AG09319 (cell line): ENCODE data around the gene SSBP3.

Experiments used
- DNase-seq: peaks from one replicate; pipeline ENCODE4 v3.0.0-alpha.2; 2010; ENCODE audit warnings: low read depth; ENCODE audit errors: extremely low read depth
- TF ChIP-seq, protein P1 (sequence below): IDR thresholded peaks from 2 replicates; pipeline ENCODE4 v1.5.1; 2011; ENCODE audit warnings: low read depth, mild to moderate bottlenecking, inconsistent platforms, low read length, moderate library complexity

Gene SSBP3

DNA sequence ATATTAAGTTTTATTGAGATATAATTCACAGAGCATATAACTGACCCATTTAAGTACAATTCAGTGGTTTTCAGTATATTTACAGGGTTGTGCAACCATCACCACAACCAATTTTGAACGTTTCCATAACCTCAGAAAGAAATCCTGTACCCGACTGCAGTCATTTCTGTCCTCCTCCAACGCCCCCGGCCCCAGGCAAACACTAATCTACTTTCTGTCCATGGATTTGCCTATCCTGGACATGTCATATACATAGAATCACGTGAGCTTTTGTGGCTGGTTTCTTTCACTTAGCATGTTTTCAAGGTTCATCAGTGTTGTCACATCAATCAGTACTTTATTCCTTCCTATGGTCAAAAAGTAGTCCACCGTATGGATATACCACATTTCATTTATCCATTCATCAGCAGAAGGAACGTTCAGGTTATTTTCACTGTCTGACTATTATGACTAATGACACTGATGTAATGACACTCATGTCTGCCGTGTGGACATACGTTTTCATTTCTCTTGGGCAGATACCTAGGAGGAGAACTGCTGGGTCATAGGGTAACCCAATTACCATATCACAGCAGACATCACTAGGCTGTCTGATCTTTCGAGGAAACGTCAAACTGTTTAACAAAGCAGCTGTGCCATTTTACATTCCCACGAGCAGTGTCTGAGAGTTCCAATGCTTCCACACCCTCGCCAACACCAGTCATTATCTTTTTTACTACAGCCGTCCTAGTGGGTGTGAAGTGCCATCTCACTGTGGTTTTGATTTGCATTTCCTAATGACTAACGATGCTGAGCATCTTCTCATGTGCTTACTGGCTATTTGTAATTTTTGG is 175.5 kb downstream of the SSBP3 start:
- DNase-seq: no peak
- TF ChIP-seq, protein P1, sequence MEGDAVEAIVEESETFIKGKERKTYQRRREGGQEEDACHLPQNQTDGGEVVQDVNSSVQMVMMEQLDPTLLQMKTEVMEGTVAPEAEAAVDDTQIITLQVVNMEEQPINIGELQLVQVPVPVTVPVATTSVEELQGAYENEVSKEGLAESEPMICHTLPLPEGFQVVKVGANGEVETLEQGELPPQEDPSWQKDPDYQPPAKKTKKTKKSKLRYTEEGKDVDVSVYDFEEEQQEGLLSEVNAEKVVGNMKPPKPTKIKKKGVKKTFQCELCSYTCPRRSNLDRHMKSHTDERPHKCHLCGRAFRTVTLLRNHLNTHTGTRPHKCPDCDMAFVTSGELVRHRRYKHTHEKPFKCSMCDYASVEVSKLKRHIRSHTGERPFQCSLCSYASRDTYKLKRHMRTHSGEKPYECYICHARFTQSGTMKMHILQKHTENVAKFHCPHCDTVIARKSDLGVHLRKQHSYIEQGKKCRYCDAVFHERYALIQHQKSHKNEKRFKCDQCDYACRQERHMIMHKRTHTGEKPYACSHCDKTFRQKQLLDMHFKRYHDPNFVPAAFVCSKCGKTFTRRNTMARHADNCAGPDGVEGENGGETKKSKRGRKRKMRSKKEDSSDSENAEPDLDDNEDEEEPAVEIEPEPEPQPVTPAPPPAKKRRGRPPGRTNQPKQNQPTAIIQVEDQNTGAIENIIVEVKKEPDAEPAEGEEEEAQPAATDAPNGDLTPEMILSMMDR: no peak

DNA sequence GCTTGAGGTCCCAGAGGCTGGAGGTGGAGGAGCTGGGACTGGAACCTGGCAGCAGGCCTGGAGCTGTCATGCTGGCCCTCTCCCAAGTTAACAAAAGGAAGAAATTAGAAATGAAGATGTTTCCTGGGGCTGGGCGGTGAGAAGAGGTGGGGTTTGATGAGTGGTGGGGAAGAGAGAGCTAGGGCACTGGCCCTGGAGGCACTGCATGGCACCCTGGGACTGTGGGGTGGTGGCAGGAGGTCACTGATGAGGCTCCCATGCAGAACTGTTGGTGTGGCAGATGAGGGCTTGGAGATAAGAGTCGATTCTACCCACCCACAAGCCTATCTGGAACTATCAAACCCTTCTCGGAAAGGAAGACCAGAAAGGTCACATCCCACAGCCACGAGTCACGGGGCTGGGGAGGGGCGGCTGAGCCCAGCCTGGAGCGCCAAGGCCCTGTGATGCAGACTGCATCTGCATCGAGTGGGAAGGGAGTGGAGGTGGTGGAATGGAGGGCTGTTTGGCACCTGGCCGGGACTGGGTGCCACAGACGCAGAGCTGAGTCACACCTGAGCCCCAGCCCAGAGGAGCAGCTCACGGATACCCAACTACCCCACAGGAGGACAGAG is 176.8 kb downstream of the SSBP3 start:
- TF ChIP-seq, protein P1: no peak
- no peak for DNase-seq

DNA sequence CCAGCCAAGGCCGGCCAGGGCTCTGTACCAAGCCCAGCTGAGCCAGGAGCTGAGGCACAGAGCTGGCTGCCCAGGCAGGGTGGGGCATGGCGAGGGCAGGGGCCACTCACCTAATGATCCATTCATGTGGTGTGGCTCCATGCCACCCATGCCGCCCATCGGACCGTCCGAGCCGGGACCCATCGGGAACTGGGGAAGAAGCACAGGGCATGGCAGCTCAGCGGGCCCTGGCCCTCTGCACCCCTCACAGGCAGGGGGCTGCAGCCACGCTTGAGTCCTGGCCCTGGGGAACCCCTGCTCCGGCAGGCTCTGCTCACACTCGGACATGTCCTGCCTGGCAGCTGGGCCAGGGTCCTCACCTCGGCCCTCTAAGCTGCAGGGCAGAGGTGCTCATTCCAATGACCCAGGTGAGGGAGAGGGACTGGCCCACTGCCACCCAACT is 177.5 kb downstream of the SSBP3 start:
- TF ChIP-seq, protein P1: no peak
- no peak for DNase-seq

DNA sequence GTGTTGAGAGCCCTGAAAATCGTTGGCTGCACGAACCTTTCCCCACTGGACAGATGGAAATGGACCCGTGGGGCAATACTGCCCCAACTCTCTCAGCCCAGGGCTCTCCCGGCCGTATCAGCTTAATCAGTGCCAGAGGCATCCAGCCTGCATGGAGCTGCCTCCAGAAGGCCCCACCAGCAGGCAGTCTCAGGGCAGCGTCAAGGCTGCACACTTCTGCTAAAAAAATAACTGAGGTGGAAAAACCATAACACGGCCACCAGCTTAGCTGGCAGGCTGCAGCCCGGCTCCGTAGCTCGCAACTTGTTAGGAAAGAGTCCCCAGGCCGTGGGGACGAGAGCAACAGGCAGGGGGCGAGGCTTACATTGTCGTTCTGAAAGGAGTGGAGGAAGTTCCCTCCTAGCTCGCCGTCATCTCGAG is 178.3 kb downstream of the SSBP3 start:
- no peak for DNase-seq
- TF ChIP-seq, protein P1: no peak

DNA sequence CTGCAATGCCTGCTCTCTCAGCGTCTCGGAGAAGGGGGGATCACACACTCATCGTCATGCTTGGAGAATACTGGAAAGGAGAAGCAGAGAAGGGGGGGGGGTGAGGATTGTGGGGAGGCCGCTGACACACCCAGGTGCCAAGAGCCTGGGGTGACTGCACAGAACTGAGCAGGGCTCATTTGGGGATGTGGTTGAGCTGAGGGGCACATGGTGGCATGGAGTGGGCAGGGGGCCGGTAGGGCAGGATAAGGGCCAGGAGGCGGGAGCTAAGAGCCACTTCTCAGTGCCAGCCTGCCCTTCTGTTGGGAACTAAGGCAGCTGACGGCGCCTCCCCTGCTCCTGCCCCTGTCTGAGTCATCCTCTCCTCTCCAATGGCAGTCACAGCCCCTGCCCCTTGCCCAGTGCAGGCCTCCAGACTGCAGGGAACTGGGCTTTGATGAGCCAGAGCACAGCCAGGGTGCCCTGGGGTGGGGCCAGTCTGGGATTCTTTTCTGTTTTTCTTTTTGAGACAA is 179.0 kb downstream of the SSBP3 start:
- TF ChIP-seq, protein P1: no peak
- DNase-seq: no peak

DNA sequence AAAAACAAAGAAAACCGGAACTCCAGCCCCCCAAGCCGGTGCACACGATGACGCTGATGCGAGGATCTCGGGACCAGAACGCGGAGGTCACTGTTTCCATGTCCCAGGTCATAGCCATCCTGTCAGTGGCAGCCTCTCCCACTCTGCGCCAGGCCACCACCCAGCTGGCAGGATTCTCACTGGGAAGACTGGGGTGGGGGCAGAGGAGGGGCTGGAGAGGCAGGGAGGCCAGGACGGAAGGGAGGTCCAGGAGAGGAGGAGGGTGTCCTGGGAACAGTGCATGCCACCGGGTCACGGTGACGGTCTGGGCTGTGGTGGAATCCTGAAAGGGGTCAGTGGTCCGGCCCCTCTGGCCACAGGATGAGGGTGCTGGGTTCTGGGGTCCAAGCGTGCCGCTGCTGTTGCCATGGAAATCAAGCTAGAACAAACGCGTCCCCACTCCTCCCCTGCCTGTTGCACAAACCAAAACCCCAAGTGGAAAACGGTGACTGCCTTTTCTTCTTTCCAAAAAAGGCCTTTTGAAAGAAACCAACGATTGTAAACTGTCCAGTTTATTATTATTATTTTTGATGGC is 180.1 kb downstream of the SSBP3 start:
- TF ChIP-seq, protein P1: no peak
- DNase-seq: no peak

DNA sequence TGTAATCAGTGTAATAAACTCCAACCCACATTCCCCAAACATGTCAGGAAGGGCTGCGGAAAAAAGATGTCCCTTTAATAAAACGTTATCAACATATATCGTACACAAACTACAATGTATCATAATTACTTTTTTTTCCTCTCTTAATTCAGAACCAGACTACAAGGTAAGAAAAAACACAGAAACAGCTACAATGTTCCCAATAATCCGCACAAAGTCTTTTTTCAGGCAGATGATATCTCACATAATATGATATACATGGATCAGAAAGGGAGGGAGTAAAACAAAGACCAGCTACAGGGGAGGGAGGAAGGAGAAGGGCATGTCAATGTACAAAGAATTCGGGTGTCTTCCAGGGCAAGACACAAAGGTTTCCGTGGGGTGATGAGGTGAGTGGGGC is 180.8 kb downstream of the SSBP3 start:
- no peak for DNase-seq
- TF ChIP-seq, protein P1: no peak
